Activated naive CD4-positive, alpha-beta T cell treated with Interleukin-2 at 50 U/mL for 16 hours (primary cell): Measurements from ENCODE around the gene INPP5B.

Experiments used
- DNase-seq: peaks from one replicate; pipeline ENCODE4 v3.0.0-alpha.2; 2020

The INPP5B gene

GRCh38 chr1:37828410-37829074 lies 118.3 kb downstream of the INPP5B start:
- DNase-seq: no peak

- no peak for DNase-seq
These were observed 121.3 kb downstream of the INPP5B start for GRCh38 chr1:37825506-37825905.

- no peak for DNase-seq
These were observed 122.9 kb downstream of the INPP5B start for GRCh38 chr1:37824001-37824400.

- peak; percentile 10 for DNase-seq
These were observed 123.7 kb downstream of the INPP5B start for GRCh38 chr1:37822906-37823815.

- DNase-seq: no peak
These were observed 125.4 kb downstream of the INPP5B start for GRCh38 chr1:37821481-37821880.

GRCh38 chr1:37817481-37817880 lies 129.4 kb downstream of the INPP5B start:
- DNase-seq: no peak

GRCh38 chr1:37814252-37814651 lies 132.6 kb downstream of the INPP5B start:
- DNase-seq: no peak

- DNase-seq: no peak
These were observed 133.2 kb downstream of the INPP5B start for GRCh38 chr1:37813529-37814145.

- peak; percentile 70 for DNase-seq
These were observed 135.7 kb downstream of the INPP5B start for GRCh38 chr1:37811027-37811655.
